Measurements from ENCODE around the gene CCDC142.

CCDC142 gene

GRCh38 chr2:74522516-74522915 is 39.7 kb upstream of the CCDC142 start:
- no peak for DNase-seq (ENCODE audit: low read depth)
- H3K4me3 ChIP-seq (ENCODE audit: low read depth, low read length) = no peak overlapping the region
- TF ChIP-seq CTCF (IDR thresholded peaks at IDR 0.05; ENCODE audit: insufficient read depth, low read depth, low read length, missing control alignments) = no peak

- TF ChIP-seq CTCF (IDR thresholded peaks at IDR 0.05; ENCODE audit: insufficient read depth, low read depth, low read length, missing control alignments) = no peak
- DNase-seq (ENCODE audit: low read depth) = no peak
- H3K4me3 ChIP-seq (ENCODE audit: low read depth, low read length) = peak overlapping the region; percentile 34
Measured at GRCh38 chr2:74516650-74517049, 33.9 kb upstream of the CCDC142 start.

GRCh38 chr2:74515981-74516633 is 33.3 kb upstream of the CCDC142 start:
- peak overlapping the region; percentile 34 for H3K4me3 ChIP-seq (ENCODE audit: low read depth, low read length)
- no peak for TF ChIP-seq CTCF (IDR thresholded peaks at IDR 0.05; ENCODE audit: insufficient read depth, low read depth, low read length, missing control alignments)
- DNase-seq (ENCODE audit: low read depth) = peak; percentile 82

- no peak for DNase-seq (ENCODE audit: low read depth)
- TF ChIP-seq CTCF (IDR thresholded peaks at IDR 0.05; ENCODE audit: insufficient read depth, low read depth, low read length, missing control alignments) = no peak
- H3K4me3 ChIP-seq (ENCODE audit: low read depth, low read length) = peak overlapping the region; percentile 34
Measured at GRCh38 chr2:74515271-74515980, 32.6 kb upstream of the CCDC142 start.

GRCh38 chr2:74514368-74515270 is 31.8 kb upstream of the CCDC142 start, which contains the start of gene TLX2:
Gene TLX2, plus strand, starts transcription at chr2:74514450. Its CDS starts 357 bp downstream, at chr2:74514807.
- TF ChIP-seq CTCF (IDR thresholded peaks at IDR 0.05; ENCODE audit: insufficient read depth, low read depth, low read length, missing control alignments) = no peak
- no peak for DNase-seq (ENCODE audit: low read depth)
- peak within 1 kb of the TSS; percentile 34 for H3K4me3 ChIP-seq (ENCODE audit: low read depth, low read length)

- TF ChIP-seq CTCF (IDR thresholded peaks at IDR 0.05; ENCODE audit: insufficient read depth, low read depth, low read length, missing control alignments) = no peak
- H3K4me3 ChIP-seq (ENCODE audit: low read depth, low read length) = no peak overlapping the region
- DNase-seq (ENCODE audit: low read depth) = no peak
Measured at GRCh38 chr2:74513605-74514367, 31.0 kb upstream of the CCDC142 start.
